Caki2 (cell line): Measurements from ENCODE around the gene TXNDC11. TPM values are rescaled to one million over a fixed set of nuclear protein-coding genes. Genes with fewer than 3 reads are reported as not detected.
"Not testable (repeated sequence)": the region's sequence is repeated elsewhere in the genome, so short reads cannot be mapped to it uniquely, and the experiment has no call there.

ENCODE experiments used
- DNase-seq: peaks from one replicate; pipeline ENCODE4 v3.0.0-alpha.2; 2015; ENCODE audit warnings: low read depth
- in situ Hi-C: cut with HindIII; loops from 2 replicates; pipeline ENCODE4 v1.10.0; 2016; ENCODE audit warnings: low sequenced_read_pairs, low pct_unique_long_range_greater_than_20kb, mixed read lengths
- total RNA-seq: library from RNA; depleted of rRNA; stranded (reverse); fragments of >200 nt; shearing (Covaris generic); gene quantifications from 2 replicates; pipeline ENCODE4 v1.2.3, GENCODE V29; 2014; ENCODE audit warnings: low replicate concordance; rRNA removed

TXNDC11 gene, protein sequence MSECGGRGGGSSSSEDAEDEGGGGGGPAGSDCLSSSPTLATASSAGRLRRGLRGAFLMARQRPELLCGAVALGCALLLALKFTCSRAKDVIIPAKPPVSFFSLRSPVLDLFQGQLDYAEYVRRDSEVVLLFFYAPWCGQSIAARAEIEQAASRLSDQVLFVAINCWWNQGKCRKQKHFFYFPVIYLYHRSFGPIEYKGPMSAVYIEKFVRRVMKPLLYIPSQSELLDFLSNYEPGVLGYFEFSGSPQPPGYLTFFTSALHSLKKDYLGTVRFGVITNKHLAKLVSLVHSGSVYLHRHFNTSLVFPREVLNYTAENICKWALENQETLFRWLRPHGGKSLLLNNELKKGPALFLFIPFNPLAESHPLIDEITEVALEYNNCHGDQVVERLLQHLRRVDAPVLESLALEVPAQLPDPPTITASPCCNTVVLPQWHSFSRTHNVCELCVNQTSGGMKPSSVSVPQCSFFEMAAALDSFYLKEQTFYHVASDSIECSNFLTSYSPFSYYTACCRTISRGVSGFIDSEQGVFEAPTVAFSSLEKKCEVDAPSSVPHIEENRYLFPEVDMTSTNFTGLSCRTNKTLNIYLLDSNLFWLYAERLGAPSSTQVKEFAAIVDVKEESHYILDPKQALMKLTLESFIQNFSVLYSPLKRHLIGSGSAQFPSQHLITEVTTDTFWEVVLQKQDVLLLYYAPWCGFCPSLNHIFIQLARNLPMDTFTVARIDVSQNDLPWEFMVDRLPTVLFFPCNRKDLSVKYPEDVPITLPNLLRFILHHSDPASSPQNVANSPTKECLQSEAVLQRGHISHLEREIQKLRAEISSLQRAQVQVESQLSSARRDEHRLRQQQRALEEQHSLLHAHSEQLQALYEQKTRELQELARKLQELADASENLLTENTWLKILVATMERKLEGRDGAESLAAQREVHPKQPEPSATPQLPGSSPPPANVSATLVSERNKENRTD
- 48.9 and 54.7 TPM in 2 replicates for total RNA-seq

DNA sequence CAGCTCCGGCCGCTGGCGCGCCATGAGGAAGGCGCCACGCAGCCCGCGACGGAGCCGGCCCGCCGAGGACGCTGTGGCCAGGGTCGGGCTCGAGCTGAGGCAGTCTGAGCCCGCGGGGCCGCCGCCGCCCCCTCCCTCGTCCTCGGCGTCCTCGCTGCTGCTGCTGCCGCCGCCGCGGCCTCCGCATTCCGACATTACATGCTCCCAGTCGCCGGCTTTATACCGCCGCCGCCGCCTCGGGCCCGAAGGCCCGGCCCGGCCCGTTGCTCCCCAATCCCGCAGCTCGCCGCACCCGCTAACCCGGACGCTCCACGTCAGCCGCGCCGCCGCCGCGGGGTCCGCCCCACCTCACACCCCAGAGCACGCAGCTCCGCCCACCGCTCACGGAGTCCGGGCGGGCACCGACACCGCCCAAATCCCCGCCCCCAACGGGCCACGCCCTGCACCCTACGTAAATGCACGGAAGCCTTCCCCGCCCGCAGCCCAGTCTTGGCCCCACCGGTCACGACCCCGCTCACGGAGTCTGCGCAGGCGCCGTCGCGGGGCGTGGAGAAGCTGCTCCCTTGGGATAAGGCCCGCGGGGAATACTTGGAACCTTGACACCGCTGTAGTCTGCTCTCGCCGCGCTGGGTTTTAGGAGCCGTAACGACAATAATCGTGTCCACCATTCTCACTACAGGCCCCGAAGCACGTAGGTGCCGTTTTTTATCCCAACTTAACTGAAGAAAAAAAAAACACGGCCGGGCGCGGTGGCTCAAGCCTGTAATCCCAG, at the start of gene TXNDC11:
Gene TXNDC11 (minus strand): TSS at position 322 of the 772 bp plus-strand sequence. CDS start 127 bp downstream, at position 195.
- in situ Hi-C loops = no loop called here

DNA sequence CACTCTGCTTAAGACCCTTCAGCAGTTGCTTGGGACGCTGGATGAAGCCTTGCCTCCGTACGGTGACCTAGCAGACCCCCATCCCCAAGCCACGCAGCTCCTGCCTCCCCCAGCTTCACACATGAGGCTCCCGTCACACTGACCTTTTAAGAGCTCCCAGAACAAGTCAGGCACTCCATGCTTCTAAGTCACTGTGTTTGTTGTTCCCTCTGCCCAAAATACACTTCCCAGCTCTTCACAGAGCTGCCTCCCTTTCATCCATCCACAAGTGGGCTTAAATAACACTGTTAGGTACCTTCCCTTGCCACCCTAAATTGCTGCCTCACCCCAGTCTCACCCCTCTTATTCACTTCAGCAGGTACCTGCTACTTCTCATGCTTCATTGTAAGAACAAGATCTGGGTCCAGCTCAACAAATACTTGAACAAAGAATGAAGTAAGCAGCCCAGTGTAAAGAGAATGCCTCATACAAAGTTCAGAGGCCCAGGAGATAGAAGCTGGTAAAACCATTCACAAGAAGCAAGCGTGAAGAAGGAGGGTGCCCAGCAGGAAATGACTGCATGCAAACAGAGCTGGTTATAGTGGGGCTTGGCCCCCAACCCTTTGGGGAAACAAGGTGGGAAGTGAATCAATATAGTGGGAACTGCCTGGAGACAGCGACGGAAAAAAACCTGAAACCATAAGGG, 48.6 kb upstream of the TXNDC11 start:
- DNase-seq = no peak
- in situ Hi-C loops = no loop called here

More for the DNA sequence above, at the start of gene TXNDC11:
- peak; percentile 99 for DNase-seq

DNA sequence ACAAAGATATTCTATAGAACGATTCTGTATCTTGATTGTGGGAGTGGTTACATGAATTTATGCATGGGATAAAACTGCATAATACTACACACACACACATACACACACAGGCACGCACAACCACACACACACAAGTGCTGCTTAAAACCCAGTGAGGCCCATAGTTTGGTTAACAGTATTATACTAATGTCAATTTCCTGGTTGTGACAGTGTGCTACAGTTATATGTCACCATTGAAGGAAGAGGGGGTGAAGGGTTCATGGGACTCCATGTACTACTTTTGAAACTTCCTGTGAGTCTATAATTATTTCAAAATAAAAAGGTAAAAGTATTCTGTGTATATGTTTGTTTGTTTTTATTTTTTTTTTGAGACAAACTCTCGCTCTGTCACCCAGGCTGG, 46.3 kb upstream of the TXNDC11 start:
- no peak for DNase-seq
- in situ Hi-C loops = no loop called here

DNA sequence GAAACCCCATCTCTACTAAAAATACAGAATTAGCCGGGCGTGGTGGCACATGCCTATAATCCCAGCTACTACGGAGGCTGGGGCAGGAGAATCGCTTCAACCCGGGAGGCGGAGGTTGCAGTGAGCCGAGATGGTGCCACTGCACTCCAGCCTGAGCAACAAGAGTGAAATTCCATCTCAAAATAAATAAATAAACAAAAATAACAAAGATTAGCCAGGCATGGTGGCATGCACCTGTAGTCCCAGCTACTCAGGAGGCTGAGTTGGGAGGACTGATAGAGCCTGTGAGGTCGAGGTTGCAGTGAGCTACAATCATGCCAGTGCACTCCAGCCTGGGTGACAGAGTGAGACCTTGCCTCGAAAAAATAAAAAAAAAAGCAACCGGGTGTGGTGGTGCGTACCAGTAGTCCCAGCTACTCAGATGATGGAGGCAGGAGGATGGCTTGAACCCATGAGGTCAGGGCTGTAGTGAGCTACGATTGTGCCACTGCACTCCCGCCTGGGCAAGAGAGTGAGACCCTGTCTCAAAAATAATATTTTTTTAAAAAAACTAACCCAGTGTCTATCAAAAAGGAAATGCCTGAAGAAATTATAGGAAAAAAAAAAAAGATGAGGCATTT, 42.4 kb upstream of the TXNDC11 start:
- DNase-seq, in situ Hi-C loops: not testable (repeated sequence)

DNA sequence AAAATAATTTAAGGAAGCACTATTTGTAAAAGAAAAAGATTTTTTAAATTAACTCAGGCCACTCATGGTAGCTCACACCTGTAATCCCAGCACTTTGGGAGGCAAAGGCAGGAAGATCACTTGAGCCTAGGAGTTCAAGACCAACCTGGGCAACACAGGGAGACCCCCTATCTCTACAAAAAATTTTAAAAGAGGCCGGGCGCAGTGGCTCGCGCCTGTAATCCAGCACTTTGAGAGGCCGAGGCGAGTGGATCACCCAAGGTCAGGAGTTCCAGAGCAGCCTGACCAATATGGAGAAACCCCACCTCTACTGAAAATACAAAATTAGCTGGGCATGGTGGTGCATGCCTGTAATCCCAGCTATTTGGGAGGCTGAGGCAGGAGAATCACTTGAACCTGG, 41.7 kb upstream of the TXNDC11 start:
- in situ Hi-C loops, DNase-seq: not testable (repeated sequence)

DNA sequence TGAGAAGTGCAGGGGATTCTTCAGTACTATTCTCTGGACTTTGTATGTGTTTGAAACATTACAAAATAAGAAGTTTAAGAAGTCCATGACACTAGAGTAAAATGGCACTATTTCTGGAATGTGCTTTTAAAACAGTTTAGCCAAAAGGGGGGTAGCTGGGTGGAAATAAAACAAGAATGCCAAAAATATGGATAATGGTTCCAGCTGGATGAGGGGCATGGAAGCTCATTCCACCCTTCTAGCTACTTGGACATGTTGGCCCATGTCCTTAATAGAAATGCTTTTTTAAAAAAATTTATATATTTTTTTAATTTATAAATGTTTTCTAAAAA, 41.3 kb upstream of the TXNDC11 start:
- in situ Hi-C loops = no loop called here
- no peak for DNase-seq

DNA sequence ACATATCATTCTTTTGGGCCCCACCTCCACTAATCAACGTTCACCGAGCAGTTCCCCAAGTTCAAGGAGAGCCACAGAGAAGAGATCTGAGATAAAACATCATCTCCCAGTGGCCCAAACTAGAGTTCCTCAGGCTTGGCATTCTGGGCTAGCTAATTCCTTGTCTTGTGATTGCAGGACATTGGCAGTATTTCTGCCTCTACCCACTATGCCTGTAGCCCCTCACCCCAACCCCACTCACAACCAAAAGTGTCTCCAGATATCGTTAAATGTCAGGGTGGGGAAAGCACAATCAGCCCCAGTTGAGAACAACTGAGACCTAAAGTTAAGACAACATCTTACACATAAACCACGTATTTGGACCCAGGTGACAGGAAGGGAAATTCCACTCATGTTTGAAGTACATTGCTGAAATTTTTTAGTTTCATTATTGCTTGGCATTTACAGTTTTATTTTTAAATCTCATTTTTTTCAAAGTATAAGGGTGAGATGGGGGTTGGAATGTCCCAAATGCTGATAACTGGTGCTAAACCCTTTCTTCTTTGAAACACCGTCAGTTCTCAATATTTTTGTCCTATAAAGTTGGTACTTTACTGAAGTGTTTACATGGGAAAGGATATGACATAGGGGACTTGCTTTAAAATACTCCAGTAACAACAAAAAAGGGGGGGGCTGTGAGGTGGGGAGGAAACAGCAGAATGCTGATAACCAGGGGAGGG, 40.8 kb upstream of the TXNDC11 start:
- in situ Hi-C loops = no loop called here
- peak; percentile 60 for DNase-seq

DNA sequence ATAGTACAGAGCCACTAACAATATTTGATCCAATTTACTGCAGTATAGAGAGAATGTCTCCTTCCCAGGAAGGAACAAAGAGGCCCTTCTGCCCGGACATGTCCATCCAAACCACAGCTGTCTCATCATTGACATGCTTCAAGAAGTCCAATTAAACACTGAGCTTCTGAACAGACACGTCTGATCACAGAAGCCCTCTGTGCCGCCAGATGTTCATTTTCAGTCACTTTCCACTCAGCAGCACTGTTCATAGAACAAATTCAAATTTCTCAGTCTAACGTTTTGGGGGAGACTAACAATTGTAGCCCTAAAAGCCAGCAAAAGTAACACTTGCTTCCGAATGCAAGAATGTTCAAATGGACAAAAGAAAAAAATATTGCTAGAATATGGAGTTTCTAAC, 39.1 kb upstream of the TXNDC11 start:
- in situ Hi-C loops = no loop called here
- no peak for DNase-seq

DNA sequence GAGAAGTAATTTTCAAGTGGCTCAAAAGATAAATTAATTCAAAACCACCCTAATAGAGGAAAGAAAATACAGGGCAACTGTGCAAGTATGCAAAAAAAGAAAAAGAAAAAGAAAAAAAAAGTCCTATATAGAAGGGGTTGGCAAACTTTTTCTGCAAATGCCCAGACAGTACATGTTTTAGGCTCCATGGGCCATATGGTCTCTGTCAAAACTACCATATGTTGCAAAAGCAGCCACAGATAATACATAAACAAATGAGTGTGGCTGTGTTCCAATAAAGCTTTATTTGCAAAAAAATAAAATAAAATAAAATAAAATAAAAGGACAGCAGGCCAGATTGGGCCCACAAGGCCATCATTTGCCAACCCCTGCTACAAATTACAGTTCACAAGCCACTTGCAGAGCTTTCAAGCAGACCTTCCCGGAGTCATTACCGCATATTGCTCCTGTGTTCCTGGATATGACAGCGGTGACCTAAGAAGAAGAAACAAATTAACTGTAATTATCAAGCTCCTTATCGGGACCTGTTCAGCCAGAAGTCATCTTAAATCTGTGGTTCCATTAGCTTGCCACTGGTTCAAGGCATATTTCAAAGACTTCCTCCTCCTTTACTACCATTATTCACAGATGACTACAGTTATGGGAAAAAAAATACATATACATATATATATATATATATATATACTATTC, 38.5 kb upstream of the TXNDC11 start:
- in situ Hi-C loops = no loop called here

DNA sequence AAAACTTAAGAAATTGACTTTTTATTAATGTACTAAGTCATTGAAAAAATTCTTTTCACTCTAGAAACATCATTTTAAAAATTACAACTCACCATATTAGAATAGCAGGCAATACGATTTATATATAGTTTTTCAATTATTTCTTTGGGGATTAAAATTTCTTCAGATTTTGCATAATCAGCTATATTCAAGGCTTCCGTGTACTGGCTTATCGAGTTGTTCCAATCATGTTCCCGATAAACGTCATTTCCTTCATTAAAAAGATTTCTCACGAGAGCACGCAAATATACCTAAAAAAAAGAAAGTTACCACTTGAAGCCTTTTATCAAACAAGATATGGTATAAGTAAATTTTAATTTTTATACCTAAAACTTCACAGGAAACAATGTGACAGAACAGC, 36.4 kb upstream of the TXNDC11 start:
- in situ Hi-C loops = no loop called here
- DNase-seq = no peak

More for the DNA sequence above, 38.5 kb upstream of the TXNDC11 start:
- no peak for DNase-seq

DNA sequence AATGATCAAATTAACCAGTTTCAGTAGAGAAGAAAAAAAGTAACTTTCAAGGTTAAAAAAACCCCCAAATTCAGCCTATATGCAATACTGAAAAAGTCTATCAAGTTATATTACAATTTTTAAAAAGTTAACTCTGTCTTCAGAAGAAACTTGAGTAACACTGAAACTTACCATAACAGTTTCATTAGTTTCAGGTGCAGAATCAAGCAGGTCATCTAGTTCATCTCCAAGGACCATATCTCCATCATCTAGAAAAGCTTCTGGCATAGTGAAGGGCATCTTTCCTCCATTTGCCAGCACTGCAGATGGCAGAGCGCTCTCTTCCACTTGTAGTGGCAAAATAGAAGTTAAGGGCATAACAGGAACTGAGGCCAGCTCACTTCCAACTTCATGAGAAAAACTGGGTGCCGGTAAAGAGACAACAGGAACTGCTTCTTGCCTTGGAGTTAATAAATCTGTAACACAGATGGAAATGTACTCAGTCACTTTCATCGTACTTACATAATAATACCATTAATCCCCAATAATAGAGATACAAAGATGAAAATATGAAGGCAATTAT, 31.5 kb upstream of the TXNDC11 start:
- in situ Hi-C loops = no loop called here
- DNase-seq = no peak

DNA sequence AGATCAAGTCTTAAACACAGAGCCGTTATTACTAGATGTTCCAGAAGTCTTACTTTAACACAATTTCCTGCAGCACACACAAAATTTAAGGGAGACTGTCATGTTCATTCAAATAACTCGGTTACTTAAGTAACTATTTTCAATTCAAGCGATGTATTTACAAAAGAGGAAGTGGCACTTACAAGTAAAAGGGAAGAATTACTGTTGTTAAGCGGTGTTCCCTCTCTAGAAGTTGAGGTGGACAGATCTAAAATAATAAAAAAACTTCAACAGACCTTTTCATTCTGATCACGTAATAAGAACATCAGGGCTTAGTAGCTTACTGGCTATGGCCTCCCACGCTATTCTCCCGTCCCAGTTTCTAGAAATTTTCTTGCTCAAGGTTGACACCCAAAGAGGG, 26.2 kb upstream of the TXNDC11 start:
- DNase-seq = no peak
- in situ Hi-C loops = no loop called here

DNA sequence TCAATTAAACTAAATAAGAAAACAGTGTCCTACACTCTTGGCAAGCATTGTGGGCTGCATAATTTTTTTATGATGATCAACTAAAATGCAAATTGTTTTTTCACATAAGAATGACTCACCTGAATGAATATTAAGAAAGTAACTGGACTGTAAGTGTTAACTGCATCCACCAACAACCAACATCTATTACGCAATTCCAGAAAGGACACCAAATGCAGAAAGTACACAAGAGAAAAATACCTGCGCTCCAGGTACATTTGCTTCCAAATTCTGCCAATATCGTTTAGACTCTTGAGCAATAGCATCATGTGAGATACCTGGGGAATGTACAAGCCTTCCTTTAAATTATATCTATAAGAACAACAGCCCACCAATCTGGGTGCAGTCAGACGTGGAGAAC, 19.8 kb upstream of the TXNDC11 start:
- no peak for DNase-seq
- in situ Hi-C loops = no loop called here

DNA sequence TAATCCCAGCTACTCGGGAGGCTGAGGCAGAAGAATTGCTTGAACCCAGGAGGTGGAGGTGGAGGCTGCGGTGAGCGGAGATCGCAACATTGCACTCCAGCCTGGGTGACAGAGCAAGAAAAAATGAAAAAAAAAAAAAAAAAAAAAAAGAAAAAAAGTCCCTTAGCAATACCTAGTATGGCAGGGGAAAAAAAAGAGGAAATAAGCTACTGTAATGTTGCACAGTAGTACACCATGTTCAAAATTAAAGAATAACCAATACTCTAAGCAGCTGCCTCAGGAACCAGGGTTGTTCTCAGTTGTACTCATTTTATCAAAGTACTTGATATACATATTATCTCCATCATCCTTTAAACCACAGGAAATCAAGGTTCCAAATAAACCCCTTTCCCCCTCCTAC, 17.3 kb upstream of the TXNDC11 start:
- in situ Hi-C loops = no loop called here
- no peak for DNase-seq

DNA sequence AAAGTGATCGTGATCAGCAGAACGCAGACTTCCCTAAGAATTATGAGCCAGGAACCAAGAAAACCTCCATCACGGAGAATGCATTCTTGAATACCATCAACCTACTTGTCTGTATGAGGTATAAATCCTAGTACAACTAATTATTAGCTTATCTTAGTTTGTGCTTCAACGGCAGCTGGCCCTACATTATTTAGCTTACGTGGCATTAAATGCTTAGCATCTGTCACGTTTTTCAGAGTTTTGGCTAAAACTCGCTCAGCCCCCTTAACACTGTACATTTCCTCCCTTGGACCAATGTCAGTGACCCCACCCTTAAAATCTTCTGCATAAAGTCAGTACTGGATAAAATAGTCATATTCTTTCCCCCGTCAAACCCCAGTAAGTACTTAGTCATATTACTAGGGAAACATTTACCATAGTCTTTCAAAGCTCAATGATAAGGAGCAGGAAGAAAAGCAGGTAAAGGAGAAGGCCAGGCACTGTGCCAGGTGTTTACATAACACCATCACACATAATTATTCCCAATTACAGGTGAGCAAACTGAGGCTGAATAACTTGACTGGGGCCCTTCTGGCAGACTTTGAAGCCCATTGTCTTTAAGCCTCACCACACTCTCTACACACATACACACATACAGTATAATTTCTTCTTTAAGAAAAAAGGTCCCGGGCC, 16.6 kb upstream of the TXNDC11 start:
- DNase-seq = no peak

More for the DNA sequence above, 16.6 kb upstream of the TXNDC11 start:
- in situ Hi-C loops = no loop called here
